GM21786 (cell line): ENCODE data around the gene PHLDB3.
"Not testable (repeated sequence)": the region's sequence is repeated elsewhere in the genome, so short reads cannot be mapped to it uniquely, and the experiment has no call there.

Experiments used
- ATAC-seq: cut with Tn5 transposase; IDR thresholded peaks from one replicate; pipeline ENCODE4 v1.9.1; 2021; ENCODE audit not compliant: unreplicated experiment

Gene PHLDB3

DNA sequence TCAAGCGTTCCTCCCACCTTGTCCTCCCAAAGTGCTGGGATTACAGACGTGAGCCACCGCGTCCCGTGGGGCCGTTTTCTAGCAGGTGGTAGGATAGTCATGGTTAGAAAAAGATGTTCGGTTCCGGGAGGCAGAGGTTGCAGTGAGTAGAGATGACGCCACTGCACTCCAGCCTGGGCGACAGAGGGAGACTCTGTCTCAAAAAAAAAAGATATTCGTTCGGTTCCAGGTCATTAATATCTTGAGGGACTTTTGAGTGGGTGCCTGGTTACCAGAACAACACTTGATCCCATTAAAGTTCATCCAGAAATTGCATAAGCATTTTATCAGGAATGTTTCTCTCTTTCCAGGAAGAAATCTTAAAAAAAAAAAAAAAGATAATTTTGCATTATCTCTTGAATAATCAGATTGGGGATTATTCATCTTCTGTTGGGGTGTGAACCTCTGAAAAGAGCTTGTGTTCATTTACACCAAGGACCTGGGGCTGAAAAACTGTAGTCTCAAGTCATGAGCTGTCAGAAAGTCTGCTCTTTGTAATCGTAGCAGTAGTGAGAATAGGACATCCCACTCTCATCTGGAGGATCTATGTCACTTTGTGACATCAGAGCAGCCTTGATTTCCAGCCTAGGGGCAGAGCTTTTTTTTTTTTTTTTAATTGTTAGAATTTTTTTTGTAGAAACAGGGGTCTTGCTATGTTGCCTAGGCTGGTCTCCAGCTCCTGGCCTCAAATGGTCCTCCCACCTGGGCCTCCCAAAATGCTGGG, 23.5 kb upstream of the PHLDB3 start:
- no peak for ATAC-seq

DNA sequence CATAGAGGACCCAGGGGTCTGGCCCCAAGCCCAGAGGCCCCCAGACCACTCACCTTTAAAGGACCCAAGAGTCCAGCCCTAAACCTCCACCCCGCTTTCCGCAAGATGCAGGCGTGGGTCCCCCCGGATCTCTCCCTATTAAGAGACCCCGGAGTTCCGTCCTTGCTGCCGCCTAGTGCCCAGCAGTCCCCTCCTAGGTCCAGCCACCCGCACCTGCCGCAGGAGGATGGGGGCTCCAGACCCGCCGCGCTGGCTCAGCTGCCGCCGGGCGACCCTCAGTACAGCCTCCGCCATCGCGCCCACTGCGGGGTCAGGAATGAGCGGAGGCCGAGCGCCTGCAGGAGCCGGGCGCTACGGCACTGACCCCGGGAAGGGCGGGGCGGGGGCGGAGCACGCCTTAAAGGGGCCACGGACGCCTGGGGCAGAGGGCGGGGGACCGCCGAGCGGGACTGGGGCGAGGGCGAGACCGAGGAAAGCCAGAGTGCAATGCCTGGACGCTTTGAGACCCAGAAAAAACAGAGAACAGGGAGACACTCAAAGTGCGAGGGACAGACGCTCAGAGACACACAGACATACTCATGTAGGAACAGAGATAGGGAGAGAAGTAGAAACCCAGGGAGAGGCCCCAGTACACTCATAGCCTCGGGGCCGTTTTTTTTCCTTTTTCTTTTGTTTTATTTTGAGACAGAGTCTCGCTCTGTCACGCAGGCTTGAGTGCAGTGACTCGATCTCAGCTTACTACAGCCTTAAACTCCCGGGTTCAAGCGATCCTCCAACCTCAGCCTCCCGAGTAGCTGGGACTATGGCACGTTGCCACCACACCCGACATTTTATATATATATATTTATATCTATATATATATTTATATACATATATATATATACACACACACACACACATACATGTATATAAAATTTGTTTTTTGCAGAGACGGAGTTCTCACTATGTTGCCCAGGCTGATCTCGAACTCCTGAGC, 22.6 kb upstream of the PHLDB3 start, which contains the start of gene ETHE1:
ETHE1 (minus strand) TSS at position 318 of the 976 bp plus-strand sequence; CDS start at position 294, 24 bp downstream.
- ATAC-seq, result peak; percentile 57

- no peak for ATAC-seq
Observed at GRCh38 chr19:43525836-43526771, 21.6 kb upstream of the PHLDB3 start.

DNA sequence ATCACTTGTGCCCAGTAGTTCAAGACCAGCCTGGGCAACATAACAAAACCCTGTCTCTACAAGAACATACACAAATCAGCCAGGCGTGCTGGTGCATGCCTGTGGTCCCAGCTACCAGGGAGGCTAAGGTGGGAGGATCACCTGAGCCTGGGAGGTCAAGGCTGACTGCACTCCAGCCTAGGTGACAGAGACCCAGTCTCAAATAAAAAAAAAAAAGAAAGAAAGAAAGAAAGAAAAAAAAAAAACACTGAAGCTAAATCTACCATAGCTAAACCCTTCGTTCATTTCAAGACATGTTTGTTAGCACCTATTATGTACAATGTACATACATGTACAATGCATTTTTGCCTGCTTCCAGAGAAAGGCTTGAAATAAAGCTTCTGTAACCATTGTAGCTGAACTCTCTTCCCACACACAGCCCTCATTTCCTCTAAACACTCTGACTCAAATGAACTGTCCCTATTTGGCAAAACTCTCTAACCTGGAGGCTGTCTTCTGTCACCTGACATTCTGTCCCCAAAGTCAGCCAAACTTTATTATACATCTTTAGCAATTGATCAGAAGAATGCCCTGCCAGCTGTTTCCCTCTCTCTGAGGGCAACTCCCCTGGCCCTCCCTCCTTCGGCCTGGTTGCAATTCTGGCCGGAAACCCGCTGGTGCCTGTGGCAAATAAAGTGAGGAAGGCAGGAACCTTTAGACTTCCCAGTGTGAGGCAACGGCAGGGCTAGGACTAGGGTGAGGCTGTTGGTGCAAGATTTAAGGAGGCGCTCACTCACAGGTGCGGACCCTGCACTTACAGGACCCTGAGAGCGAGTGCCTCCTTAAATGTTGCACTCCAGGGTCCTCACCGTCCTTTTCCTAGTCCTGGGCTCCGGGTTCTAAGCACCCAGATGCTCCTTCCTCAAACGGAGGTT, 20.6 kb upstream of the PHLDB3 start:
- no peak for ATAC-seq

- not testable (repeated sequence) for ATAC-seq
Observed at GRCh38 chr19:43523696-43524095, 19.1 kb upstream of the PHLDB3 start.

- no peak for ATAC-seq
Observed at GRCh38 chr19:43522929-43523328, 18.4 kb upstream of the PHLDB3 start.

- ATAC-seq, result no peak
Observed at GRCh38 chr19:43519436-43520088, 15.0 kb upstream of the PHLDB3 start.

DNA sequence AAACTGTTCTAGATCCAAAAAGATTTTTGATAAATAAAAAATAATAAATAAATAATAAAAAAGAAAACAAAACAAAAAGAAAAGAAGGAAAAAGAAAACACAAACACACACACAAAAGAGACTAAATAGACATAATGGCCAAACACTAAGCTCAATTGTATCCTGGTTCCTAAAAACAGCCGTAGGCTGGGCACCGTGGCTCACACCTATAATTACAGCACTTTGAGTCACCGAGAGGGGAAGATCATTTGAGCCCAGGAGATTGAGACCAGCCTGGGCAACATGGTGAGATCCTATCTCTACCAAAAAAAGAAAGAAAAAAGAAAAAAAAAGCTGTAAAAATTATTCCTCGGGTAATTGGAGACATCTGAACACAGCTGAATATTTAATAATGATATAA, 13.5 kb upstream of the PHLDB3 start:
- no peak for ATAC-seq

DNA sequence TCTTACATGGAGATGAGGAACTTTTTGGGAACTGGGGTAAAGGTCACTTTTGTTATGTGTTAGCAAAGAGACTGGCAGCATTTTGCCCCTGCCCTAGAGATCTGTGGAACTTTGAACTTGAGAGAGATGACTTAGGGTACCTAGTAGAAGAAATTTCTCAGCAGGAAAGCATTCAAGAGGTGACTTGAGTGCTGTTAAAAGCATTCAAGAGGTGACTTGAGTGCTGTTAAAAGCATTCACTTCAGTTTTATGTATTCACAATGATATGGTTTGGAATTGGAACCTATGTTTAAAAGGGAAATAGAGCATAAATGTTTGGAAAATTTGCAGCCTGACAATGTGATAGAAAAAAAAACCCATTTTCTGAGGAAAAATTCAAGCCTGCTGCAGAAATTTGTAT, 7.9 kb upstream of the PHLDB3 start:
- not testable (repeated sequence) for ATAC-seq

- no peak for ATAC-seq
Observed at GRCh38 chr19:43511324-43511723, 6.8 kb upstream of the PHLDB3 start.

DNA sequence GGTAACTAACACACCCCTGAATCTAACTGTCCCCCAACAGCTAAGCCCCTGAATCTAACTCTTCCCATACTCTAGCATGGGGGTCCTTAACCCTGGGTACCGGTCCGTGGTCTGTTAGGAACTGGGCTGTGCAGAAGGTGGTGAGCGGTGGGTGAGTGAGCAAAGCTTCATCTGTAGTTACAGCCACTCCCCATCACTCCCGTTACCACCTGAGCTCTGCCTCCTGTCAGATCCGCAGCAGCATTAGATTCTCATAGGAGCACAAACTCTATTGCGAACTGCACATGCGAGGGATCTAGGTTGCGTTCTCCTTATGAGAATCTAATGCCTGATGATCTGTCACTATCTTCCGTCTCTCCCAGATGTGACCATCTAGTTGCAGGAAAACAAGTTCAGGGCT, 6.2 kb upstream of the PHLDB3 start:
- no peak for ATAC-seq

DNA sequence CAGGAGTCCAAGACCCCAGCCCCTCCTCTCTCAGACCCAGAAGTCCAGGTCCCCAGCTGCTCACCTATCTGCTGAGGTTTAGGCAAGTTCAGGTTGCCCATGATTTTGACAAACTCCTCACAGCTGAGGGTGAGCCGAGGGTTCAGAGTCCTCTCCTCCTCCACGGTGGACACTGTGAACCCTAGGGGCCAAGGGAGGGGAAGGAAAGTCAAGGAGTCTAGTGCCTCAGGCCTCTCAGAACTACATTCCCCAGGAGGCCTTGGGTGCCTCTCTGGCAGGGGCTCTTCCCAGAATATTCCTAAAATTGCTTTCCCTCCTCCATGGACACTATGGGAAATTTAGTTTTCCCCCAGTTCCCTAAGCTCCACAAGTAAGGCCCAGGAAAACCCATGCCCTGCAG, 3.3 kb upstream of the PHLDB3 start:
- ATAC-seq, result no peak

DNA sequence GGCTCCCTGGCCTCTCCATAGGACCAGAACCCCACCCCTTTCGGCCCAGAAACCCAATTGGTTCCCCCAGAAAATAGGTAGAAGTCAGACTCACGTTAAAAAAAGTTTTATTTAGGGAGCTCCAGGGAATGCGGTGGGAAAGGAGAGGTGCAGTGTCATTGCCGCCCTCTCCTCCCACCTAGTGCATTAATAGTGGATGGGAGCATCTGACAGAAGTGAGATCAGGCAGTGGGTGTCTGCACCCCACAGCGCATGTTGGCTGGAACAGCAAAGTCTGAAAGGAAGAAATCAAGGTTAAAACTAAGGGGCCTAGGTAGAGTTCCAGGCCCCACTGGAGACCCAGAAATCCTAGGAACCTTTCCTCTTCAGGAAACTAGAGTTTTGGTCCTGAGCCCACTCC, 2.1 kb upstream of the PHLDB3 start:
- ATAC-seq, result no peak

DNA sequence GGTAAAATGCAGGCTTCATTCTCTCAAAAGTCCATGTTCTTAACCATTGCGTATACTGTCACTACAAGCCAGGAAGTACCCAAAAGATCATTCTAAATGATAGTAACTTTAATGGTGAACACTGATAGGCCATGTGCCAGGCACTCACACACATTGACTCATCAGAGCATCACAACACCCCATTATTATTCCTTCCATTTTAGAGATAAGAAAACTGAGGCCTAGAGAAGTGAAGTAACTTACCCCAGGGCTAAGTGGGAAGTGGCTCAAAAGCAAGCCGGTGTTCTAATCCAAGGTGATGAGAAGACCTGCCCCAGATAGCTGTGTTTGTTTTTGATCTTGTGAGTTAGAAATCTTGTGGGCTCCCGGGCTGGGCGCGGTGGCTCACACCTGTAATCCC, 1.4 kb upstream of the PHLDB3 start:
- no peak for ATAC-seq

GRCh38 chr19:43505186-43505456, 575 bp upstream of the PHLDB3 start:
- no peak for ATAC-seq

- ATAC-seq, result peak; percentile 86
Observed at GRCh38 chr19:43503501-43504425, 783 bp downstream of the PHLDB3 start.

- ATAC-seq, result no peak
Observed at GRCh38 chr19:43502419-43502976, 2.0 kb downstream of the PHLDB3 start.
